Measurements from ENCODE around the gene MXD1.
"Not testable (repeated sequence)": the region's sequence is repeated elsewhere in the genome, so short reads cannot be mapped to it uniquely, and the experiment has no call there.

The MXD1 gene, protein sequence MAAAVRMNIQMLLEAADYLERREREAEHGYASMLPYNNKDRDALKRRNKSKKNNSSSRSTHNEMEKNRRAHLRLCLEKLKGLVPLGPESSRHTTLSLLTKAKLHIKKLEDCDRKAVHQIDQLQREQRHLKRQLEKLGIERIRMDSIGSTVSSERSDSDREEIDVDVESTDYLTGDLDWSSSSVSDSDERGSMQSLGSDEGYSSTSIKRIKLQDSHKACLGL

DNA sequence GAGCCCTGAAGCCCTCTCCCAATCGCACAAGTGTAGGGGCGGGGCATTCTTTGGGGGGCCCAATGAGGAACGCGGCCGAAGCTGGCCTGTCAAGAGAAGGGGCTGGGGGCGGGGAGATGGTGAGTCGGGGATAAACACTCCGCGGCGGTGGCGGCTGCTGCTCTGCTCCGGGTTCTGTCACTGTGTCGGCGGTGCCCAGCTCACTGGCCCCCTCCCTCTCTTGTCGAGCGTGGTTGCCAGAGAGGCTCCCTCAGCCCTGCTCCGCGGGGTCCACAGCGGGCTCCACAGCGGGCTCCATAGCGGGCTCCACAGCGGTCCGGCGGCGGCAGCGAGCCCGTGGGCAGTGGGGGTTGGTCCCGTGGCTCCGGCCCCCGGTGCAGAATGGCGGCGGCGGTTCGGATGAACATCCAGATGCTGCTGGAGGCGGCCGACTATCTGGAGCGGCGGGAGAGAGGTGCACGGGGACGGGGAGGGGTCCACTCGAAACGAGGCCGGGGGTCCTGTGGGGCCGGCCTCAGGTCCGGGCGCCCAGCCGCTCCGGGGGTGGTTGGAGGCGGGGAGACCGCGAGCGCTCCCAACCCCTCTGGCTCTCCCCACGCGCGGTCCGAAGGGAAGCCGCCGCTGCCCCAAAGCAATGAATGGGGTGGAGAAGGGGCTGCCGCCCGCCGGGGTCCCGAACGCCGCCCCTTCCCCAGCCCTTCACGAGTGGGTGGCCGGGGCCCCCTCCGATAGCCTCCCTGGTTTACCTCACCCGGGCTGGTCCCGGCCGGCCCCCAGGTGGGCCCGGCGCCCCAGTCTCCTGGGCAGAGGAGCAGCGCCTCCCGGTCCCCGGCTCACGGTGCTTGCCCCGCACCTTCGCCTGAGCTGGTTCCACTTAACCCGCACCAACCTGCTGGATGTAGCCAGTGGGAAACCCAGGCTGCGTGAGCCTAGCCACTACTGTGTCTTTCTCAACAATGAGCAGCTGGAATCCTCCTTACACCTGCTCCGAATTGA lies at the start of gene MXD1:
Gene MXD1, plus strand, starts transcription at position 160 of the 996 bp plus-strand sequence. Its CDS starts 222 bp downstream, at position 382.
- FAIRE-seq = no peak

DNA sequence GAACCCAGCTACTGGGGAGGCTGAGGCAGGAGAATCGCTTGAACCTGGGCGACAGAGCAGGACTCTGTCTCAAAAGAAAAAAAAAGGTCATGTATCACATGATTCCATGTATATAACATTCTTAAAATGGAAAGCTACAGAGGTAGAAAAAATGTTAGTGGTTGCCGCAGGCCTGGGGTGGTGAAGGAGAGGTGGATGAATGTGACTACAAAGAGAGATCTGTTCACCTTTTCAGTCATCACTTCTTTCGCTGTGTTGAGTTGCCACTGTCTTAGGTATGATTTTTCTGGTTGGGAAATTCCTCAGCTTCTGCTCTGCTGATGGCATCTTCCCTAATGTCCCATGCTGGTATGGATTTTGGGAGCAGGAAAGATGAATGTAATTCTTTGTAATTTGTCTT lies 26.5 kb upstream of the MXD1 start:
- no peak for FAIRE-seq

DNA sequence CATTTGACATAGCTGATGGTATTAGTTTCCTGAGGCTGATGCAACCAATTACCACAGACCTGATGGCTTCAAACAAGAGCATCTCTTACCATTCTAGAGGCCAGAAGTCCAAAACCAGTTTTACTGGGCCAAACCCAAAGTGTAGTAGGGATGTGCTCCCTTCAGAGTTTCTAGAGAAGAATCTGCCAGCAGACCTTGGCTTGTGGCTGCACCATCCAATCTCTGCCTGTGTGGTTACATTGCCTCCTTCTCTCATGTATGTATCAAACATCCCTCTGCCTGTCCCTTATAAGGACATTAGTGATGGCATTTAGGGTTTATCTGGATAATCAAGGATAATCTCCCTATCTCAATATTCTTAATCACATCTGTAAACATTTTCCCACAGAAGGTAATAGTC lies 25.6 kb upstream of the MXD1 start:
- FAIRE-seq = no peak

- no peak for FAIRE-seq
These were observed 24.0 kb upstream of the MXD1 start for GRCh38 chr2:69890881-69891280.

- FAIRE-seq = not testable (repeated sequence)
These were observed 22.0 kb upstream of the MXD1 start for GRCh38 chr2:69892838-69893424.

DNA sequence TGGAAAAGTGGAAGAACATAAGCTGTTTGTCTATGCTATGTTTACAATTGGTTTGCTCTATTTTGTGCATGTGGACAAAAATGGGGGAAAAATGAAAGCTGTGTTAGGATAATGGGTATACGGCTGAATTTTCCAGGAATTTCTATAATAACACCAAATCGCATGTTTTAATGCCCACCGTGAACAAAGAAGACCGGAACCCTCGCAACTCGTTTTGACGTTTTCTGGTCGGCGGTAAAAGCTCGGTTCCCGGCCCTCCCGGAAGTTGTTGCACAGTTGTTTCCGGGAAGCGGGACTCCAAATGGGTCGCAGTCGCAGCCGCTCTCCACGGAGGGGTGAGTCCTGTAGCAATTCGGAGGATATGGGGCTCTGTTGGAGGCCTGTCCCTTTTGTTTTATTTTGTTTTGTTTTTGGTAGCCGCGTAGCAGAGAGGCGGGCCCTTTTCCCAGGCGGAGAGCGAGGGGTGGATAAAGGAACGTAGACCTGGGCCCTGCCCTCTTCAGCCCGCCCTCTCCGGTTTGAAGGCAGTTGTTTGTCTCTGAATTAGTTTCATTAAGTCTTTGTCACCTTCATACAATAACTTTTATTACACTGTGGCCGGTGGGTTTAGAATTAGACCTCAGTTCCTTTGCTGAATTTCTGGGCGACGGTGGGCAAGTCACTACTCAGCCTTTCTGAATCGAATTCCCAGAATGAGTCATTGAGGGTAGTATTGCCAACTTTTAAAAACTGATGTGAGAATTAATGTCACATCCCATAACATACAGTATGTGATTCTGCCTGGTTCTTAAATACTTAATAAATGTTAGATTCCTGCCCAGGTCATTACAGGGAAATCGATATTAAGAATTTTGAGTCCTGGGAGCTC lies 21.0 kb upstream of the MXD1 start, which contains the start of gene SNRNP27:
Gene SNRNP27, plus strand, starts transcription at position 273 of the 868 bp plus-strand sequence. Its CDS starts 29 bp downstream, at position 302.
- FAIRE-seq = no peak

- not testable (repeated sequence) for FAIRE-seq
These were observed 20.2 kb upstream of the MXD1 start for GRCh38 chr2:69894737-69895136.

DNA sequence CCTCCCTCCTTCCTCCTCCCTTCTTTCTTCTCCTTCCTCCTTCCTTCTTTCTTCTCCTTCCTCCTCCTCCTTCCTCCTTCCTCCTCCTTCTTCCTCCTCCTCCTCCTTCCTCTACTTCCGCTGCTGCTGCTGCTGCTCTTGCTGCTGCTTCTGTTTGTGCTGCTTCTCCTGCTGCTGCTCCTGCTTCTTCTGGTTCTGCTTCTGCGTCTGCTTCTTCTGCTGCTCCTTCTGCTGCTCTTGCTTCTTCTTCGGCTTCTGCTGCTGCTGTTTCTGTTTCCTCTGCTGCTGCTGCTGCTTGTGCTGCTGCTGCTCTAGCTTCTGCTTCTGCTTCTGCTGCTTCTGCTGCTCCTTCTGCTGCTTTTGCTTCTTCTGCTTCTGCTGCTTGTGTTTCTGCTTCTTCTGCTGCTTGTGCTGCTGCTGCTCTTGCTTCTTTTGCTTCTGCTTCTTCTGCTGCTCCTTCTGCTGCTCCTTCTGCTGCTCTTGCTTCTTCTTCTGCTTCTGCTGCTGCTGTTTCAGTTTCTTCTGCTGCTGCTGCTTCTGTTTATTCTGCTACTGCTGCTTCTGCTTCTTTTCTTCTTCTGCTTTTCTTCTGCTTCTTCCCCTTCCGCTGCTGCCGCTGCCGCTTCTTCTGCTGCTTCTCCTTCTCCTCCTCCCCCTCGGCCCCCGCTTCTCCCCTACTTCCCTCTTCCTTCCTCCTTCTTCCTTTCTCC lies 12.5 kb upstream of the MXD1 start:
- no peak for FAIRE-seq

GRCh38 chr2:69907216-69907615 lies 7.7 kb upstream of the MXD1 start:
- no peak for FAIRE-seq

DNA sequence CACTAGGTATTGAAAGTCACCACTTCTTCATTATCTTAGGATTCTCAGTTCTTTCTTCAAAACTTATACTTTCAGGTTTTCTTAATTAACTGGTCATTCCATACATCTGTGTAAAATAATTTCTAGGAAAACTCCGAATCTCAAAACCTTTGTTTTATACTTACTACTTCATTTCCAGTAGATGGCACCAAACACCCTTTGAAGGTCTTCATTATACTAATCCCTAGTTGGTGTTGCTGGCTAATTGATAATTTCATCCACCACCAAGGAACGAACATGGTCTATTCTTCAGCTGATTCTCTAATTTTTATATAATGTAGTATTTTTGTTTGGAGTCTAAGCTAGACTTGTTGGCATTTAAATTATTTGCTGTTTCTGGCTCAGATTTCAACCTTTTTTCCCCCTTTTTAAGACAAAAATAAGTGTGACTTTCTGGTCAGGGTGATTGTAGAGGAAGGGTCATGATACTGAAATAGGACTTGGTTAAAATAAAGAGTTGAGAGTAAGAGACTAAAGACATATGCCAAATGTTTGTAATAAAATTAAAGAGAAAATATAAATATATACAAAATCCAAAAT lies 2.8 kb upstream of the MXD1 start:
- peak; percentile 87 for FAIRE-seq

DNA sequence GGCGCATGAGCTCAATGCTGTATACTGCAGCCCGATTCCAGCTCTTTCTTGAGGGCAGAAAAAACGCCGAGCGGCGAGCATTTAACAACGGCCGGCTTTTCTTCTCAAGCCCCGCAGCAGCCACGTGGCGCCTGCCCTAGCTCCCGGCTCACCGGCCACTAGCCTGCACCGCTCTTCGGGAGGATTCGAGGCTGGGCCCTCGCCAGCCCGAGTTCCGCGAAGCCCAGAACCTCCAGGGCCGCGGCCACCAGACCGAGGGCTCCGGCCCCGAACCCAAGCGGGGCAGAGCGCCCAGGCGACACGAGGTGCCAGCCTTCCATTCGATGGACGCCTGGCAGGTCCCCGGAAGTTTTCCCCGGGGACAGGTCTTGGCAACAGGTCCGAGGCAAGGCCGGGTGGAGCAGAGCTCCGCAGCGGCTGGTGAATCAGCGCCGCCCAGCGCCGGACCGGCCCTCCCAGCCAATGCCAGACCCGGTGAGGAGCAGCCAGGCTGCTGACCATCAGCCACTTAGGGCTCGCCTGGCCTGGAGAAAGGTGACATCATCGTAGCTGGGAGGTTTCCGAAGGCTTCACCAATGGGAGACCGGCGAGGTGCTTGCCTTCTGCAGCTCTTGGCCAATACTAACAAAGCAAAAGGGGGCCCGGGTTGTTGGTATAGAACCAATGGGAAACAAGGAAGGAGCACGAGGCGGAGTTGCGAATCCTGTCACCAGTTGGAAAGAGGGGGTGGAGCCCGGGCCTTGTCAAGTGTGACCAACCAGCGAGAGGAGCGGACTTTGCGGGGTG lies 552 bp upstream of the MXD1 start:
- FAIRE-seq = peak; percentile 98

- no peak for FAIRE-seq
These were observed 1.2 kb downstream of the MXD1 start for GRCh38 chr2:69916106-69916505.

DNA sequence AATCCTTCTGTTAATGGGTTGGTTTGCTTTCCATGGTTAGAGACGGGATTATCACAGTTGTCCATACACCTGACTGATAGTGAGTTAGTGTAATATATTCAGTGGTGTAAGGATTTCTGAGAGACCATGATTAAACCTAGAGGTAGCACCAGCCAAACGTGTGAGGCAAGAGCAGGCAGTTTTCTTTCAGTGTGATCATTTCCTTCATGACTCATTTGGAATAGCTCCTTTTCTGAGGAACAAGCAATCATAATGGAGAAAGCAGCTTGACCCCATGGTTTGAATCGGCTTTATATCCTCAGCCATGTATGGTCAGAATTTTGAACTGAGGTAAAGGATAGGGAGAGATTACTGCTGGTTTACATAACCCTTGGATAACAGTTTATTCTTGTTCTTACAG lies 2.9 kb downstream of the MXD1 start:
- FAIRE-seq = no peak

DNA sequence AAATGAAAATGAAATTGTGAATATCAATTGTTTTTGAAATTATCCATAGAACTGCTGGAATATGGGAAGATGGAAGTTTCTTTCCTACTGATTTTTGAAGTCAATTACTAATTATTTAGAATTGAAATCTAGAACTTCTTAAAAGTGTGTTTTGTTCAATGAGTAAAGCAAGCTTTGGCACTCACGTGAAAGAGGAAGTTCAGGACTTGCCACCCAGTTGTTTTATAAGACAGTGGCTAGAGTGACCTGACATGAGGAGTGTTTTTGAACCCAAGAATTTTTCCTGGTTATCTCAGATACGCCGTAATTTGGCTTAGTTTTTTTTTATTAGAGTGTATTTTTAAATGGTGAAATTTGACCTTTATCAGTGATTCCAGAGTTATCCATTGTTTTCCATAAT lies 3.5 kb downstream of the MXD1 start:
- FAIRE-seq = no peak

DNA sequence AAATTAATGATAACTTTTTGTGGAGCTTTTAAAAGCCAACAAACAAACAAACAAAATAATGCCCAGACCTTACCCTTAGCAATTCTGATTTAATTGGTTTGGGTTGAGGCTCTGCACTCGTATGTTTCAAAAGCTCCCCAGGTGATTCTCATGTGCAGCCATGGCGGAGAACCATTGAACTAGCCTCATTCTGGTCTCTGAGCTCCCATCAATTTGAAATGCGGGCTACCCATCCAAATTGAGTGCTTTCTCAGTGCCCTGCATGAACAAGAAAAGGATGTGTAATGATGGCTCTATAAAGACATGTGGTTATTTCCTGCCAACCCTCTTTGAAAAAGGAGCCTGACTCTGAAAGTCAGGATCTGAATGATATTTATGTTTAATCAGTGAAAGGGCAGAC lies 8.2 kb downstream of the MXD1 start:
- no peak for FAIRE-seq

GRCh38 chr2:69926849-69927515 lies 12.1 kb downstream of the MXD1 start:
- FAIRE-seq = no peak

DNA sequence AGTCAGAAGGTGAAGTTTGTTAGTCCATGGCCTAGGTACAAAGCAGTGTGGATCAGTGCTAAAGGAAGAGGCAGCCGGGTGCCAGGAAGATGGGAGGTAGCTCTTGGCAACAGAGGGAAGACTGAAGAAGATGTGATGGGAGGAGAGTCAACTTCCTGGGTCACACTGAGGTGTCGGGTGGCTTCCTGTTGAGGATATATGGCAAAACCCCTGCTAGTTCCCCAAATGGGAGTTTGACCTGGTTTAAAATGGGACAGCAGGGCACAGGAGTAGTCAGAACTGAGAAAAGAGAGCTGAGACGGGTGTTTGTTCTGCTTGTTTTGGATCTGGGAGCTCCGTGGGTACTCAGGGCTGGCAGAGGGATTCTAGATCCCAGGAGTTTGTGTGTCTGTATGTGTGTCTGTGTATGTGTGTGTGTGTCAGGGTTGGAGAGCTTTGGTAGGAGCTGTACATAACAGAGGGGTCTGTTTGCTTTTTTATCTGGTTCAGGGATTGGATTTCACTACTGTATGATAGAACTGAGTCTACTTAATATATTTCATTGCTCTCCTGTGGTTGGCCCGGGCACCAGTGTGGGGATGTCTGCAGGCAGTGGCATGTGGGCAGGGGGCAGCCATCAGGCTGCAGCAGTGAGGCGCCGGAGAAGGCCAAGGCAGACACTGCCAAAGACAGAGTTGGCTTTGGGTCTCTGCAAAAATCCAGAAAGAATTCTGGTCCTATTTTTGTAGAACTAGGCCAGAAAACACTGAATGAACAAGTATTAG lies 17.1 kb downstream of the MXD1 start:
- no peak for FAIRE-seq

- no peak for FAIRE-seq
These were observed 17.6 kb downstream of the MXD1 start for GRCh38 chr2:69932596-69932922.

DNA sequence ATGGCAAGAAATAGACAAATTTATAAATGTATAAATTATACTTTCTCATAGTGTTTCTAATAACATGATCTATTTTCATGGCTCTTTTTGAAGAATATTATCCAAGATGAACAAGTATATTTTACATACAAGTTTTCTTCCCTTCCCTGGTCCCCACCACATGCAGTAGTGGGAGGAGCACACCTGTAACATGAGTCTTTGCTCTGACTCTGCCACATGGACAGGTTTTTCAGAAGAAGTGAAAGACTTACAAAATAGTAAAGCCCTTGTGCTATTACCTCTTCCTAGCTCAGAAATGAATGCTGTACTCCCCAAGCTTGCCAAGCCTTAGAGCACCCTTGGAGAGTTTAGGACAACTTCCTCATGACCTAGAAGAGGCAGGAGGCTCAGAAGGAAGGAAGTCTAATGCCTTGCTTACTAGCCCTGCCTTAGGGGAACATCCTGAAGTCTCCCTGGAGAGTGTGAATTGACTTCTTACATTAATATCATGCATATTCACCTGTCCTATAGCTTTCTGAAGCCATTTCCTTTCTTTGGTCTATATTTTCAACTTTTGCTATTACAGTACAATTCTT lies 18.4 kb downstream of the MXD1 start:
- no peak for FAIRE-seq

Measured in colon (tissue), 2 donors.